NOMO-1 treated with dmso at 0.1 percent for 144 hours (cell line): ENCODE measurements around the gene POLR2J3.
"Not testable (repeated sequence)": the region's sequence is repeated elsewhere in the genome, so short reads cannot be mapped to it uniquely, and the experiment has no call there.

Source experiments
- DNase-seq: peaks from one replicate; lab custom pipeline; 2025; ENCODE audit not compliant: unreplicated experiment; lab: John Stamatoyannopoulos, UW

The POLR2J3 gene

GRCh38 chr7:102527182-102527581 lies 45.2 kb downstream of the POLR2J3 start:
- not testable (repeated sequence) for DNase-seq

DNA sequence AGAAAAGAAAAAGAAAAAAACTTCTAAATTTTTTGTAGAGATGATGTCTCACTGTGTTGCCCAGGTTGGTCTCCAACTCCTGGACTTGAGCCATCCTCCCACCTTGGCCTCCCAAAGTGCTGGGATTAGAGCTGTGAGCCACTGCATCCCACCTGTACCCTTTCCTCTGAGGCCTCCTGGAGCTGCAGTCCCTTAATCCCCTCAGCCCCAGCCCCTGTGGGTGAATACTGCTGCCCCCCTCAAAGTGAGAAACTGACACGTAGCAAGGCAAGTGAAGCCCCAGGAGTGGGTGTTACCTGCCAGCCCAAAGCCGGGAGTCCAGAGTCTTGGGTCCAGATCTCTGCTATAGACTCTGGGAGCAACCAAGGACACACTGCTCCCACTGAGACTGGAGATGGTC lies 47.6 kb downstream of the POLR2J3 start:
- not testable (repeated sequence) for DNase-seq

- DNase-seq, result not testable (repeated sequence)
Observed at GRCh38 chr7:102520797-102521196, 51.6 kb downstream of the POLR2J3 start.

DNA sequence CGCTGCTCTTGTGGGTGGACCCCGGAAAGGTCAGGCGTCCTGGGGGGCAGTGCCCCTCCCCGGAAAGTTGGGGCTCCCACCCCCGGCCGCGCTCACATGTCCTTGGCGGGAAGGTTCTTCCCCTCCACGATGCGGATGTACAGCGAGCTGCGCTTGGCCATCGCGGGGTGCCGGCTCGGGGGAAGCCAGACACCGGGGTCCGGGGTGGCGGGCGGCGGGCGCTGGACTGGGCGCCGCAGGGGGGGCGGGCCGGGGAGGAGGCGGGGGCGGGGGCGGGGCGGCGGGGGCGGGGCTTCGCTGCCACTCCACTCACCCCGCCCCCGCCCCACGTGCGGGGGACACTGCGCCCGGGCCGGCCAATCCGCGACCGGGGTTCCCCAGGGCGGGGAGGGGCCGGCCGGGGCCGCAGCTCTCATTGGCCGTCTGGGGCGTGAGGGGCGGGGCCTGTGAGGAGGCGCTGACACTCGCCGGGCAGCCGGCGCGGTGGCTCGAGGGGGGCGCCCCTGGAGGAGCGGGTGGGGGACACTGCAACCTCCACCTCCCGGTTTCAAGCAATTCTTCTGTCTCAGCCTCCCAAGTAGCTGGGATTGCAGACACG lies 54.7 kb downstream of the POLR2J3 start, which contains the start of gene RASA4B:
TSS of gene RASA4B (minus strand) at position 228 of the 598 bp plus-strand sequence. CDS start at position 161, 67 bp downstream.
- not testable (repeated sequence) for DNase-seq
